ENCODE data around the gene PHF23. TPM values are rescaled to one million over a fixed set of nuclear protein-coding genes. Genes with fewer than 3 reads are reported as not detected.
A peak's percentile ranks its signal among the peaks of the same experiment; 100 is the strongest.

The PHF23 gene
- total and polyA plus RNA-seq, 2 donors (not counting 1 experiment from before 2014, with no cell fraction given) = 45.4 to 48.7 TPM

GRCh38 chr17:7241090-7241733, 2.0 kb upstream of the PHF23 start:
- DNase-seq (ENCODE audit: low read depth in 2 of 2) = no peak
- Histone ChIP-seq H3K79me2 (ENCODE audit: control insufficient read depth, insufficient read depth, low read length) (peaks cover 47% of the 10 kb centered on the region), H3K36me3 (ENCODE audit: control insufficient read depth, insufficient read depth, low read length) (peaks cover 18% of the 10 kb centered on the region)

GRCh38 chr17:7240375-7240774, 1.1 kb upstream of the PHF23 start:
- no peaks in the 10 kb centered on the region for H3K9me3 ChIP-seq (ENCODE audit: control insufficient read depth, insufficient read depth, low read depth, low read length)
- H2AFZ ChIP-seq (ENCODE audit: low read length) = no peak overlapping the region
- H3K4me2 ChIP-seq (ENCODE audit: extremely low read depth, insufficient read depth, low read length) = peak overlapping the region; percentile 96
- no peaks in the 10 kb centered on the region for H3K27me3 ChIP-seq (ENCODE audit: control insufficient read depth, insufficient read depth, low read length)
- H3K9ac ChIP-seq (ENCODE audit: insufficient read depth, low read length) = no peak overlapping the region
- no peaks in the 10 kb centered on the region for H4K20me1 ChIP-seq (ENCODE audit: control insufficient read depth, extremely low read depth, insufficient read depth, low read length)
- H3K4me3 ChIP-seq (replicated peaks in 1 of 4; ENCODE audit: control extremely low read depth in 1 of 4, insufficient read depth in 1 of 4, low read depth in 3 of 4, low read length in 4 of 4) = peak overlapping the region; percentile 74 to 98 (median 96)
- H3K27ac ChIP-seq (ENCODE audit: insufficient read depth, low read length) = peak overlapping the region; percentile 97
- no peak for DNase-seq (ENCODE audit: low read depth in 2 of 2)
- peaks cover 55% of the 10 kb centered on the region for H3K79me2 ChIP-seq (ENCODE audit: control insufficient read depth, insufficient read depth, low read length)
- H3K4me1 ChIP-seq (ENCODE audit: control insufficient read depth, extremely low read depth, insufficient read depth, low read length) = peaks cover 17% of the 10 kb centered on the region
- TF ChIP-seq EZH2 (IDR thresholded peaks at IDR 0.05; ENCODE audit: low read length, missing control alignments) (no peak), CTCF (conservative IDR thresholded peaks at IDR 0.05 in 1 of 2, IDR thresholded peaks at IDR 0.05 in 1 of 2; ENCODE audit: low read depth in 1 of 2, low read length in 2 of 2) (no peak)
- peaks cover 21% of the 10 kb centered on the region for H3K36me3 ChIP-seq (ENCODE audit: control insufficient read depth, insufficient read depth, low read length)

More at GRCh38 chr17:7241090-7241733, 2.0 kb upstream of the PHF23 start:
- Histone ChIP-seq H4K20me1 (ENCODE audit: control insufficient read depth, extremely low read depth, insufficient read depth, low read length) (no peaks in the 10 kb centered on the region), H3K27me3 (ENCODE audit: control insufficient read depth, insufficient read depth, low read length) (no peaks in the 10 kb centered on the region), H3K9ac (ENCODE audit: insufficient read depth, low read length) (peak overlapping the region; percentile 96), H3K27ac (ENCODE audit: insufficient read depth, low read length) (peak overlapping the region; percentile 97), H2AFZ (ENCODE audit: low read length) (no peak overlapping the region), H3K9me3 (ENCODE audit: control insufficient read depth, insufficient read depth, low read depth, low read length) (no peaks in the 10 kb centered on the region), H3K4me2 (ENCODE audit: extremely low read depth, insufficient read depth, low read length) (peak overlapping the region; percentile 96), H3K4me3 (replicated peaks in 1 of 4; ENCODE audit: control extremely low read depth in 1 of 4, insufficient read depth in 1 of 4, low read depth in 3 of 4, low read length in 4 of 4) (peak overlapping the region; percentile 74 to 98 (median 96)), H3K4me1 (ENCODE audit: control insufficient read depth, extremely low read depth, insufficient read depth, low read length) (peaks cover 13% of the 10 kb centered on the region)
- TF ChIP-seq EZH2 (IDR thresholded peaks at IDR 0.05; ENCODE audit: low read length, missing control alignments) = no peak
- TF ChIP-seq CTCF (conservative IDR thresholded peaks at IDR 0.05 in 1 of 2, IDR thresholded peaks at IDR 0.05 in 1 of 2; ENCODE audit: low read depth in 1 of 2, low read length in 2 of 2) = no peak

GRCh38 chr17:7238420-7239090, 702 bp downstream of the PHF23 start:
- Histone ChIP-seq H4K20me1 (ENCODE audit: control insufficient read depth, extremely low read depth, insufficient read depth, low read length) (no peaks in the 10 kb centered on the region), H2AFZ (ENCODE audit: low read length) (no peak overlapping the region), H3K36me3 (ENCODE audit: control insufficient read depth, insufficient read depth, low read length) (peaks cover 24% of the 10 kb centered on the region), H3K9ac (ENCODE audit: insufficient read depth, low read length) (peak overlapping the region; percentile 78), H3K4me1 (ENCODE audit: control insufficient read depth, extremely low read depth, insufficient read depth, low read length) (peaks cover 25% of the 10 kb centered on the region), H3K4me3 (replicated peaks in 1 of 4; ENCODE audit: control extremely low read depth in 1 of 4, insufficient read depth in 1 of 4, low read depth in 3 of 4, low read length in 4 of 4) (peak overlapping the region; percentile 89 to 96 (median 91)), H3K79me2 (ENCODE audit: control insufficient read depth, insufficient read depth, low read length) (peaks cover 67% of the 10 kb centered on the region), H3K27me3 (ENCODE audit: control insufficient read depth, insufficient read depth, low read length) (no peaks in the 10 kb centered on the region), H3K27ac (ENCODE audit: insufficient read depth, low read length) (peak overlapping the region; percentile 74), H3K9me3 (ENCODE audit: control insufficient read depth, insufficient read depth, low read depth, low read length) (no peaks in the 10 kb centered on the region), H3K4me2 (ENCODE audit: extremely low read depth, insufficient read depth, low read length) (peak overlapping the region; percentile 10)
- DNase-seq (ENCODE audit: low read depth in 2 of 2) = peak in 1 of 2 donors; percentile 49
- no peak for TF ChIP-seq EZH2 (IDR thresholded peaks at IDR 0.05; ENCODE audit: low read length, missing control alignments)
- no peak for TF ChIP-seq CTCF (conservative IDR thresholded peaks at IDR 0.05 in 1 of 2, IDR thresholded peaks at IDR 0.05 in 1 of 2; ENCODE audit: low read depth in 1 of 2, low read length in 2 of 2)
